ENCODE results near the gene BDP1.

- TF ChIP-seq POLR2AphosphoS5 (IDR thresholded peaks at IDR 0.05): no peak
- TF ChIP-seq CTCF (IDR thresholded peaks at IDR 0.05 in 8 of 11, conservative IDR thresholded peaks at IDR 0.05 in 3 of 11): no peak
These were observed 66.7 kb downstream of the BDP1 start for GRCh38 chr5:71522151-71522550.
